Fibroblast of peridontal ligament (primary cell): ENCODE results near the gene SCUBE2.
"Not testable (repeated sequence)": the region's sequence is repeated elsewhere in the genome, so short reads cannot be mapped to it uniquely, and the experiment has no call there.

Source experiments
- DNase-seq: peaks from one replicate; pipeline ENCODE4 v3.0.0-alpha.2; 2010; ENCODE audit errors: extremely low read depth

Gene SCUBE2

GRCh38 chr11:9109858-9110731, 18.7 kb upstream of the SCUBE2 start:
- DNase-seq = peak; percentile 3

GRCh38 chr11:9104580-9104979, 13.2 kb upstream of the SCUBE2 start:
- DNase-seq = no peak

- DNase-seq = no peak
Observed at GRCh38 chr11:9103542-9104276, 12.3 kb upstream of the SCUBE2 start.

DNA sequence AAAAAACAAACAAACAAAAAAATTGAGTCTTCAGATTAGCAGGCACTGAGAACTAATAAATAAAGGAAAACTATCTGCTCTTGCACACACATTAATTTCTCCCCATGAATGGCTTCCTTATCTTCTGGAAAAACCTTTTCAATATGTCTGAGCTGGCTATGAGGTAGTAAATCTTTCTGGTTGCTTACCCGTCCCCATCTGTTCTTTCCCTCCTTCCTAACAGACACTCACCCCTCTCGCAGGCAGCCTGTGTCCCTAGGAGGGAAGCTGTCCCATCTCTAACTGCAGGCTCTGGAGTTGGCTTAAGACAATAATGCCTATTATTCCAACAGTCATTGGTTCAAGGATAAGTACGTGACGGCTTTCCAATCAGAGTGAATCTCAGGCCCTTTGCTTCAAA, 8.2 kb upstream of the SCUBE2 start:
- DNase-seq = no peak

DNA sequence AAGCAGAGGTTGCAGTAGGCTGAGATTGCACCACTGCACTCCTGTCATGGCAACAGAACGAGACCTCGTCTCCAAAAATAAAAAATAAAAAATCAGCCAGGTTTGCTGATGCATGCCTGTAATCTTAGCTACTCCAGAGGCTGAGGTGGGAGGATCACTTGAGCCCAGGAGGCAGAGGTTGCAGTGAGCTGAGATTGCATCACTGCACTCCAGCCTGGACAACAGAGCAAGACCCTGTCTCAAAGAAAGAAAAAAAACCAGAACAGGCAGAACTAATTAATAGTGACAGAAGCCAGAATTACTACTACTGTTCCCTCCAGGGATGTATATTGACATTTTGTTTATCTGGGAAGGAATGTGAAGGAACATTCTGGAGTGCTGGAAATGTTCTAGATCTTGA, 7.1 kb upstream of the SCUBE2 start:
- not testable (repeated sequence) for DNase-seq

DNA sequence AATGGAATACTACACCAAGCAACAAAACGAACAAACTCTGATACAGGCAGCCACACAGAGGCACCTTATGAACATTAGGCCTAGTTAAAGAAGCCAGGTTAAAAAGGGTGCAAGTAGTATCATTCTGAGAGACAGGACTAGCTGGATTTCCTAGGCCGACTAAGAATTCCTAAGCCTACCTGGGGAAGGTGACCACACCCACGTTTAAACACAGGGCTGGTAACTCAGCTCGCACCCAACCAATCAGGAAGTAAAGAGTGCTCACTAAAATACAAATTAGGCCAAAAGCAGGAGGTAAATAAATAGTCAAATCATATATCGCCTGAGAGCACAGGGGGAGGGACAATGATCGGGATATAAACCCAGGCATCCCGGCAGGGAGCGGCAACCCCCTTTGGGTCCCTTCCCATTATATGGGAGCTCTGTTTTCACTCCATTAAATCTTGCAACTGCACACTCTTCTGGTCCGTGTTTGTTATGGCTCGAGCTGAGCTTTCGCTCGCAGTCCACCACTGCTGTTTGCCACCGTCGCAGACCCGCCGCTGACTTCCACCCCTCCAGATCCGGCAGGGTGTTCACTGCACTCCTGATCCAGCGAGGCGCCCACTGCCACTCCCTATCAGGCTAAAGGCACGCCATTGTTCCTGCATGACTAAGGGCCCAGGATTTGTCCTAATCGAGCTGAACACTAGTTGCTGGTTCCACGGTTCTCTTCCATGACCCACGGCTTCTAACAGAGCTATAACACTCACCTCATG, 6.0 kb upstream of the SCUBE2 start:
- DNase-seq = not testable (repeated sequence)

- DNase-seq = no peak
Observed at GRCh38 chr11:9096427-9096826, 5.0 kb upstream of the SCUBE2 start.

DNA sequence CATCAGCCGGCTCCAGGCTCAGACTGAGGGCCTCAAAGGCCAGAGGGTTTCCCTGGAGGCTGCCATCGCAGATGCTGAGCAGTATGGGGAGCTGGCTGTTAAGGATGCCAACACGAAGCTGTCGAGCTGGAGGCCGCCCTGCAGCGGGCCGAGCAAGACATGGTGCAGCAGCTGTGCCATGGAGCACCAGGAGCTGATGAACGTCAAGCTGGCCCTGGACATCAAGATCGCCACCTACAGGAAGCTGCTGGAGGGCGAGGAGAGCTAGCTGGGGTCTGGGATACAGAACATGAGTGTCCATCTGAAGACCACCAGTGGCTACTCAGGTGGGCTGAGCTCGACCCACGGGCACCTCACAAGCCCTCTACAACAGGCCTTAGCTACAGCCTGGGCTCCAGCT, 4.0 kb upstream of the SCUBE2 start:
- no peak for DNase-seq

DNA sequence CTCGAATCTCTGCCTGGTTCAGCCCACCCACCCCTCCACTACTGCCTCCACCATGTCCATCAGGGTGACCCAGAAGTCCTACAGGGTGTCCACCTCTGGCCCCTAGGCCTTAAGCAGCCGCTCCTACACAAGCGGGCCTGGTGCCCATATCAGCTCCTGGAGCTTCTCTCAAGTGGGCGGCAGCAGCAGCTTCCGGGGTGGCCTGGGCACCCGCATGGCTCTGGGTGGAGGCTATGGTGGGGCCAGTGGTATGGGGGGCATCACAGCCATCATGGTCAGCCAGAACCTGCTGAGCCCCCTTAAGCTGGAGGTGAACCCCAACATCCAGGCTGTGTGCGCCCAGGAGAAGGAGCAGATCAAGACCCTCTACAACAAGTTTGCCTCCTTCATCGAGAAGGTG, 3.0 kb upstream of the SCUBE2 start:
- no peak for DNase-seq

DNA sequence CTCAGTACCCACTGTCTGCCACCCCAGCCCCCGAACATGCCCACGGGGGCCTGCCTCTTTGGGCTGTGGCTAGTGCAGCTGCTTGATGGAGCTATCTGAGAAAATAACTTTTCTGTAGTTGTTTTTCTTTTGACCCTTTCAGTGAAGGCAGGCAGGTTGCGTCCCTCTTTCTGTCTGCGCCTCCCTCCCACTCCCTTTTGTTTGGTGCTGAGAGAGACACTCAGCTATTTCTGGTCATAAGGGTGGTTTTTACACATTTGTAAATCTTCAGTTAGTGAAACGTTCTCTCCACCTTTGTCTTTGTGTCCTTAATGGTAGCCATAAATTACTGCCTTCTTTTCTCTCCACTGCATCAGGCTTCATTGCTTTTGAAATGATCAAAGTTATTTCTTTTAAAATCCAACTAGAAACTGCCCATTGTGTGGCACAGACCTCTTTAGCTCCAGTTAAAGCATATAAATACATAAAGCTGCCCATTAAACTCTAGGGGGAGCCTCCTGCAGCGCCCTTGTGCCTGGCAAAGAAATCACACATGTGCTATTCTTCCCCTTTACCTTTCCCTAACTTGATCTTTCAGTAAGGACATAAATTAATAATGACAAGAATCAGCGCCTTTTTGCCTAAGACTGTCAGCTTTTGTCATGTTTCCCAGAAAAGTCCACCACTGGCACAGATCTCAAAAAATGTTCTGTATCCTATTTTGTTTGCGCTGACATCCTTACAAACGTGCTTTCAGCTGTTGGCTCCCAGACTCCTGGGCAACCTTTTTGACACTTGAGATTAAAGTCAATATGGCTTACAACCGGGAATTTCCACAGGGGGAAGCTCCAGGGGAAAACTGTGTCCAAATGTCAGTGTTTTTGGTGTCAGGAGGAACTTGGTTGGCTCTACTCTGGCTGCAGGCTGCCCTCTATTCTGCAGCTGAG, 1.7 kb upstream of the SCUBE2 start:
- peak; percentile 12 for DNase-seq

GRCh38 chr11:9092072-9092471, 673 bp upstream of the SCUBE2 start:
- DNase-seq = no peak

GRCh38 chr11:9090488-9091043, 833 bp downstream of the SCUBE2 start:
- peak; percentile 18 for DNase-seq

DNA sequence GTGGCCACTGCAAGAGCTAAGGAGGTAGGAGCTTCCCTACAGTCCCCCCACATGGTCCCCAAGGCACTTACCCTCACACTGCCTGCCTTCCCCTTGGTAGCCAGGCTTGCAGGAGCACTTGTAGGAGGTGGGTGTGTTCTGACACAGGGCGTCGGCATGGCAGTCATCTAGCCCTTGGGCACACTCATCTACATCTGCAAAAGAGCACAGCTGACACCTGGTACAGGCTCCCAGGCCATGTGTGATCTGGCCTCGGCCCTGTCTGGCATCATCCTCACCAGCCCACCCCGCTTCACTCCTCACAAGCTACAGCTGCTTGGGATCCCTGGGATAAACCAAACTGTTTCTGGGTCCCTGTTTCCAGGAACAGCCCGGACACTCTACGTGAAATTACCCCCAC, 1.8 kb downstream of the SCUBE2 start:
- DNase-seq = no peak

GRCh38 chr11:9089061-9089460, 2.3 kb downstream of the SCUBE2 start:
- no peak for DNase-seq

DNA sequence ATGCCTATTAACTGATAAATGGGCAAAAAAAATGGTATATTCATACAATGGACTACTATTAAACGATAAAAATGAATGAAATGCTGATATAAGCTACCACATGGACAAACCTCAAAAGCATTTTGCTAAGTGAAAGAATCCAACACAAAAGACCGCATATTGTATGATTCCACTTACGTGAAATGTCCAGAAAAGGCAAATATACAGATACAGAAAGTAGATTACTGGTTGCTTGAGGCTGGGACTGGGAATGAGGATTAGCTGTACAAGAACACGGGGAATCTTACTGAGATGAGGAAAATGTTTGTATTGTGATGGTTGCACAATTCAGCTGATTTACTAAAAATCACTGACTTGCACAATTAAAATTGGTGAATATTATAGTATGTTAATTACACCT, 8.8 kb downstream of the SCUBE2 start:
- no peak for DNase-seq

GRCh38 chr11:9081153-9081552, 10.2 kb downstream of the SCUBE2 start:
- no peak for DNase-seq

DNA sequence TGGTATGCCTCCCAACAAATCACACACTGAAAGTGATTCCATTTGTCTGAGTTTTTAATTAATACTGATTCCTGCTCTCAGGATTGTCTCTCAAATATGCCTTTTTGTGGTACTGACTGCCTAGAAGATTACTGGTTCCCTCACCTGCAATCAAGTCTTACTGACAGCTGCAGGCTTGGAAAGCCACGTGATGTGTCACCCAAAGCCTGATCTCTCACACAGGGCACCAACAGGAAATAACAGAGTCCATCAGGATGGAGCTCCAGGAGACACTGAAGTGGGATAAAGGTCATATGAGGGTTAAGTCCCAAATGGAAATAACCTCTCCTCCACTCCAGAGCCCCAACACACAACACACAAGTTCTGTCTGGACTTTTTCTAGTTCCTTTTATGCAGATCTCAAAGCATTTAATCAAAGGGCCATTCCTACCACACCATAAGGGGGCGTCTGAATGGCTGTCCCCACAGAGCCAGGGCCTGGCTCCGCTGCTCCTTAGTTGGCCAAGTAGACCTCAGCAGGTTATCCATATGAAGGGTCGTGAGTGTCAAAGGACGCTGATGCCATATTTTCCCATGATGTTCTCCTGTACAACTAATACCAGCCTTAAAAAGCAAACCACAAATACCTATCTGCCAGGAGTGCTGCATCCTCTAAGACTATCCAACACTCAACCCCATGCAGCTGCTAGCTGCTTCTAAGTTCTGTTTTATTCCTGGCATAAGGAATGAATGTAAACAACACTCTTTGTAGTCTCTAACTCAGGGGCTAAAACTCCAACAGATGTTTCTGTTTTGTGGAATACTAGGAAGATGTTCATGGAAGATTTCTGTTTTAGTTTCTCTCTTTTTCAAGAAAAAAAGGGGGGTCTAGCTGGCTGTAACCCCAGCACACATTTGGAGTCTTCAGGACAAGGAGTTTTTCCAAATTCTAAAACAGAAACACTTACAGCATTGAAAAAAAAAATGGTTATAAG, 13.0 kb downstream of the SCUBE2 start:
- peak; percentile 62 for DNase-seq

GRCh38 chr11:9077164-9077563, 14.2 kb downstream of the SCUBE2 start:
- no peak for DNase-seq

- no peak for DNase-seq
Observed at GRCh38 chr11:9076661-9077060, 14.7 kb downstream of the SCUBE2 start.

DNA sequence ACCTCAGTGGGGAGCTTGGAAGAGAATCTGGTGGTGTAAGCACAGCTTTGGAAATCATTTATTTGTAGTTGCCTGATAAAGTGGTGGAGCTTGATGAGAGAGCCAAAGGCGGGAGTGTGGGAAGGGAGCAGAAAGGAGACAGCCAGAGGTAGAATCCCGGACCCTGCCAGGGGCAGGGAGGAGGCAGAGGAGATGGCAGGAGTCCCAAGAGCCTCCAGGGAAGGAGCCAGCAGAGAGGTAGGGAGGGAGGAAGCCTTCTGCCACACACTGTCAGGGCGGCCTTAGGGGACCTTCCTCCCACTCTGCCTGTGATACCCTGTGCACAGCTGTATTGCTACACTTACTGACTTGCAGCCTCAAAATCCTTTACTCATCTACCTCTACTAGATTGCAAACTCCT, 15.4 kb downstream of the SCUBE2 start:
- no peak for DNase-seq
